ENCODE data around the gene CARD19.

DNA sequence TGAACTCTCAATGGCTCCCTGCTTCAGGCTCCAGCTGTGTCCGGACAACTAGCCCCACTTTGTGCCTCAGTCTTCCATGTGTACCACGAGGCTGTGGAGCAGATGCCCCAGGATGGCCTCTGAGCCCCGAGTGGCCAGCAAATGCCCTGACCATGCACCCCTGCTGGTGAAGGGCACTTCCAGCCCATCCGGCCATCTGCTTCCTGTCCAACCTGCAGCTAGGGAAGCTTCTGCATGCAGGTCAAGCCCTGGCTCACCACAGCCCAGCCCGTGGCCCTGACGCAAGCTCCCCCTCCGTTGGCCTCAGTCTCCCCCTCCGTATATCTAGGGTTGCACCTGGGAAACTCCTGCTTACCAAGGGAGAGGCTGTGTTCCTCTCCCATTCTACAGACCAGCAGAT lies 33.3 kb downstream of the CARD19 start:
- no peak for TF ChIP-seq CTCF (IDR thresholded peaks at IDR 0.05)
- TF ChIP-seq POLR2A (IDR thresholded peaks at IDR 0.05) = no peak
